WERI-Rb-1 (cell line): Measurements from ENCODE around the gene PHACTR1.

Source experiments
- DNase-seq: peaks from one replicate; pipeline ENCODE4 v3.0.0-alpha.2; 2020
- H3K27ac ChIP-seq: fragments of 250-450 bp; sonication (Bioruptor Pico); 2 replicates; pipeline ENCODE4 v1.5.1; 2020; ENCODE audit warnings: mild to moderate bottlenecking, moderate library complexity
- H3K27me3 ChIP-seq: fragments of 250-450 bp; sonication (Bioruptor Pico); 2 replicates; pipeline ENCODE4 v1.5.1; 2021; ENCODE audit warnings: mild to moderate bottlenecking, low read depth, moderate library complexity; ENCODE audit not compliant: insufficient read depth, severe bottlenecking
- H3K36me3 ChIP-seq: fragments of 250-450 bp; sonication (Bioruptor Pico); 2 replicates; pipeline ENCODE4 v1.5.1; 2020; ENCODE audit warnings: mild to moderate bottlenecking, moderate library complexity
- H3K4me3 ChIP-seq: 2 replicates; pipeline ENCODE4 v1.5.1; 2011; ENCODE audit warnings: low read depth, mild to moderate bottlenecking, control low read depth, low read length
- H3K9me3 ChIP-seq: fragments of 250-450 bp; sonication (Bioruptor Pico); 2 replicates; pipeline ENCODE4 v1.5.1; 2021; ENCODE audit warnings: mild to moderate bottlenecking, moderate library complexity; ENCODE audit not compliant: severe bottlenecking
- CTCF ChIP-seq: IDR thresholded peaks from 2 replicates; pipeline ENCODE4 v1.5.1; 2011; ENCODE audit warnings: low read depth, mild to moderate bottlenecking, control low read depth, inconsistent platforms, low read length

The PHACTR1 gene

DNA sequence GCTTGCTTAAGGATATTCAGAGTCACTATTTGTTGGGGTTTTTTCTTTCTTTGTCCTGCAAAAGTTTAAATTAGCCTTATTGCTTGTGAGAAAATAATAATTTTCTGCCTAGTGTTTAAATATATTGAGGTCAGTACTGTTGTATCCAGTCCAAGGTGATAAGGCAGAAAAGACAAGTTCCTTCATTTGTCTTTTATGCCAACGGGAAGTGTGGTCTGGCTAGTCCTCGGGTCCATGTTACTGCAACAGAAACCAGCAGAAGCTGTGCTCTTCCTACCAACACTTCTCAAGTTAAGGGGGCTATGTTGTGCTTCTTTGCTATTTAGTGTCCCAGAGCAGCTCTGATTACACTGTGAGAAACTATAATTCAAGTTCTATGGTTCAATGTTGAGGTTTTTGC, 310.6 kb downstream of the PHACTR1 start:
- no peaks in the 10 kb centered on the region for H3K9me3 ChIP-seq
- DNase-seq: no peak
- H3K27ac ChIP-seq: no peak overlapping the region; the same call in 1 of the 2 replicates
- no peak overlapping the region for H3K4me3 ChIP-seq
- no peak for TF ChIP-seq CTCF
- no peaks in the 10 kb centered on the region for H3K36me3 ChIP-seq
- H3K27me3 ChIP-seq: no peaks in the 10 kb centered on the region

DNA sequence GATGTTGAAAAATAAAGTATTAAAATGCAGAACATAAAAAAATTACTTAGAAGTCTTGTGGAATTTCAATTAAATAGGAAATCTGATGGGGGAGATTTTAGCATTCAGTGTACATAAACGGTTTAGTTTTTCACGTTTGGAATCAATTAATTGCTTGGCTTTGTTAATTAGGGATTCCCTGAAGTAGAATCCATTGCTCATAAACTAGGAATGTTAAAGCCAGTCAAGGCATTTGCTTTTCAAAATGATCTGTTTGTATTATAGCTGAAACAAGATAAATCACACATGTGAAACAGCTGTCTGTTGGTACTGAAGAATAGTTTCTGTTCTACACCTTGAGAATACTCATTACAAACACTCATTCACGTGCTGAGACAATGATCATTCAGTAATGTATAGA, 313.8 kb downstream of the PHACTR1 start:
- TF ChIP-seq CTCF: no peak
- DNase-seq: no peak
- no peaks in the 10 kb centered on the region for H3K9me3 ChIP-seq

DNA sequence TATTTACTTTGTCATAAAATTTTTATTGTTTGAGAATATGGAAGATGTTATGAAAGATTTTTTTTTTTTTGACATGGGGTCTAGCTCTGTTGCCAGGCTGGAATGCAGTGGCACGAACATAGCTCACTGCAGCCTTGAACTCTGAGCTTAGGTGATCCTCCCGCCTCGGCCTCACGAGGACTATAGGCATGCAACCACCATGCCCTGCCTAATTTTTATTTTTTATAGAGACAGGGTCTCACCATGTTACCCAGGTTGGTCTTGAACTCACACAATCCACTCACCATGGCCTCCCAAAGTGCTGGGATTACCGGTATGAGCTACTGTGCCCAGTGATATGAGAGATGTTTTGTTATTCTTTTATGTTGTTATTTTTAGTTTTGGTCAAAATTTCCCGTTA, 316.0 kb downstream of the PHACTR1 start:
- DNase-seq: no peak
- Histone ChIP-seq H3K27ac (no peak overlapping the region), H3K27me3 (no peaks in the 10 kb centered on the region), H3K36me3 (no peaks in the 10 kb centered on the region), H3K4me3 (no peak overlapping the region), H3K9me3 (no peaks in the 10 kb centered on the region)
- TF ChIP-seq CTCF: no peak

More for the DNA sequence above, 313.8 kb downstream of the PHACTR1 start:
- no peaks in the 10 kb centered on the region for H3K27me3 ChIP-seq
- H3K36me3 ChIP-seq: no peaks in the 10 kb centered on the region
- H3K27ac ChIP-seq: no peak overlapping the region
- H3K4me3 ChIP-seq: no peak overlapping the region

DNA sequence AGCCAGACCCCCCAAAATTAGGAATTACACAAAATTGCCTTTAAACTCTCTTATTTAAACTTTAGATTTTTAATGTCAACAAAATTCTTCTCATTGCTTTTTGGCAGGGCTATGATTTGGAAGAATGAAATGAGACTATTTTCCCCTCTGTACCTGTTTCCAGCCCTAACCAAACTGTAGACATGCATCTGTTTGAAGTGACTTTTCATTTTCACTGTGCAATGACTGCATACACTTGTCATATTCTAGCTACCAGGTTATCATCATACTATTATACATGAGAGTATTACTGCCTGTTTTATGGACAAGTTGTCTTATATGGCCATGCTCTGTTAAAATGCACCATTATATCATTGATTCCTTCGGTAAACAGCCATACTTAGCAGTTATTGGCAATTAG, 316.6 kb downstream of the PHACTR1 start:
- Histone ChIP-seq H3K4me3 (no peak overlapping the region), H3K36me3 (no peaks in the 10 kb centered on the region), H3K9me3 (no peaks in the 10 kb centered on the region), H3K27me3 (no peaks in the 10 kb centered on the region), H3K27ac (no peak overlapping the region)
- TF ChIP-seq CTCF: no peak
- no peak for DNase-seq

GRCh38 chr6:13034316-13034715, 317.7 kb downstream of the PHACTR1 start:
- Histone ChIP-seq H3K27me3 (no peaks in the 10 kb centered on the region), H3K4me3 (no peak overlapping the region), H3K27ac (no peak overlapping the region), H3K9me3 (no peaks in the 10 kb centered on the region), H3K36me3 (no peaks in the 10 kb centered on the region)
- DNase-seq: no peak
- no peak for TF ChIP-seq CTCF

DNA sequence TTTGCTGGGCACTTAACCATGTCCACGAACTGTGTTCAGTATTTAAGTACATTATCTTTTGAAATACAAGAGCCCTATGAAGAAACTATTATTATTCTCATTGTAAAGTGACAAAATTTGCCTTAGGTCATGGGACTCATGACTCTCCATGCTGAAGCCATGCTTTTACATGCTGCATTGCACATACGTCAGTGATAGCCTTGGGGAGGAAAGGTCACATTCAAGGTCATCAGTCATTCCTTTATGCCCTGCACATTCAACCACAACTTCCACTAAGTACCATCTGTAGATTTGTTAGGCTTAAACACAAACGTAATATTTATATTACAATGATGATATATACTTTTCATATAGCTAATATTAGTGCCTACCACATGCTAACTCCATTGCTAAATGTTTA, 319.0 kb downstream of the PHACTR1 start:
- TF ChIP-seq CTCF: no peak
- H3K4me3 ChIP-seq: no peak overlapping the region
- no peak overlapping the region for H3K27ac ChIP-seq
- H3K27me3 ChIP-seq: no peaks in the 10 kb centered on the region
- H3K9me3 ChIP-seq: no peaks in the 10 kb centered on the region
- no peak for DNase-seq
- no peaks in the 10 kb centered on the region for H3K36me3 ChIP-seq
